ENCODE data around the gene ZNF433. TPM values are rescaled to one million over a fixed set of nuclear protein-coding genes. Genes with fewer than 3 reads are reported as not detected.

ZNF433 gene
- total and polyA plus RNA-seq, 2 experiments from 2014 or later: 2.0 to 3.4 TPM

GRCh38 chr19:11964858-11965645 lies 70.4 kb downstream of the ZNF433 start, which contains the start of gene ZNF763:
Gene ZNF763 (plus strand): TSS chr19:11965040. CDS start chr19:11965209, 169 bp downstream.
- Histone ChIP-seq H4K20me1 (replicated peaks; ENCODE audit: insufficient read depth) (no peaks in the 10 kb centered on the region; the same call in 1 of the 2 replicates), H3F3A (replicated peaks; ENCODE audit: low read depth) (0 out of 2 replicates have a peak, but pooled peaks cover 4% of the 10 kb centered on the region), H3K4me3 (peak within 1 kb of the TSS; percentile 72), H3K36me3 (ENCODE audit: insufficient read depth) (no peaks in the 10 kb centered on the region), H3K27ac (ENCODE audit: low read depth) (peak within 1 kb of the TSS; percentile 90), H3K4me1 (ENCODE audit: insufficient read depth) (peaks cover 13% of the 10 kb centered on the region), H3K4me2 (peak within 1 kb of the TSS; percentile 78), H2AFZ (peak within 1 kb of the TSS; percentile 94), H3K9me2 (ENCODE audit: insufficient read depth) (no peaks in the 10 kb centered on the region), H3K27me3 (ENCODE audit: insufficient read depth) (peaks cover 17% of the 10 kb centered on the region), H3K79me2 (replicated peaks; ENCODE audit: insufficient read depth) (no peaks in the 10 kb centered on the region)
- ATAC-seq (peak; percentile 71), DNase-seq (ENCODE audit: low spot score) (peak; percentile 99)
- Mint-ChIP-seq H3K4me3 (no peak within 1 kb of the TSS), H3K9me3 (peaks cover 98% of the 10 kb centered on the region), H3K27ac (no peak within 1 kb of the TSS), H3K4me1 (no peaks in the 10 kb centered on the region), H3K27me3 (ENCODE audit: insufficient read depth, low read depth, poor library complexity) (peaks cover 7% of the 10 kb centered on the region), H3K36me3 (ENCODE audit: low read depth) (peaks cover 41% of the 10 kb centered on the region)
- no peak for TF ChIP-seq STAT1 (IDR thresholded peaks at IDR 0.05; ENCODE audit: unreplicated experiment)
- TF ChIP-seq POLR2AphosphoS5 (IDR thresholded peaks at IDR 0.05; ENCODE audit: low read depth): peak; percentile 91
- 0 out of 2 replicates have a peak, but pooled peaks have one; percentile 35 for TF ChIP-seq ETS1 (IDR thresholded peaks at IDR 0.05)

Small RNA genes within 50 kb of the gene (small RNA-seq; reads per million reads assigned to genes)
- gene RNA5SP464 (ENCODE audit: low replicate concordance) (not detected), gene RNA5SP465 (ENCODE audit: low replicate concordance) (not detected), gene RNA5SP466 (ENCODE audit: low replicate concordance) (not detected)

Other genes starting within 250 kb of the ZNF433 start
- gene ZNF491, start 237.2 kb downstream of the ZNF433 start, total RNA-seq (2014; rRNA removed; shearing (Covaris generic)): 1.1 and 1.3 TPM in 2 replicates
- gene ZNF491, start 237.2 kb downstream of the ZNF433 start, polyA plus RNA-seq (2016; fragmentation: Nextera tagmentation; extraction: Ambion mirVana): 0.32 and 0.61 TPM in 2 replicates
- gene ZNF440, start 221.4 kb downstream of the ZNF433 start, total RNA-seq (2014; rRNA removed; shearing (Covaris generic)): 6.1 and 9.3 TPM in 2 replicates
- gene ZNF440, start 221.4 kb downstream of the ZNF433 start, polyA plus RNA-seq (2016; fragmentation: Nextera tagmentation; extraction: Ambion mirVana): 2.3 and 2.5 TPM in 2 replicates
- gene ZNF439, start 187.0 kb downstream of the ZNF433 start, total RNA-seq (2014; rRNA removed; shearing (Covaris generic)): 6.6 and 11.7 TPM in 2 replicates
- gene ZNF439, start 187.0 kb downstream of the ZNF433 start, polyA plus RNA-seq (2016; fragmentation: Nextera tagmentation; extraction: Ambion mirVana): 3.5 and 4.5 TPM in 2 replicates
- 42.3 and 60.4 TPM in 2 replicates for gene ZNF69, start 147.9 kb downstream of the ZNF433 start, total RNA-seq (2014; rRNA removed; shearing (Covaris generic))
- gene ZNF69, start 147.9 kb downstream of the ZNF433 start, polyA plus RNA-seq (2016; fragmentation: Nextera tagmentation; extraction: Ambion mirVana): 13.5 and 15.8 TPM in 2 replicates
- 9.3 and 13.6 TPM in 2 replicates for gene ZNF700, start 110.6 kb downstream of the ZNF433 start, total RNA-seq (2014; rRNA removed; shearing (Covaris generic))
- 4.5 and 6.0 TPM in 2 replicates for gene ZNF700, start 110.6 kb downstream of the ZNF433 start, polyA plus RNA-seq (2016; fragmentation: Nextera tagmentation; extraction: Ambion mirVana)
- gene ZNF763, start 70.6 kb downstream of the ZNF433 start, total RNA-seq (2014; rRNA removed; shearing (Covaris generic)): 0.87 and 2.2 TPM in 2 replicates
- 0.61 and 1.7 TPM in 2 replicates for gene ZNF763, start 70.6 kb downstream of the ZNF433 start, polyA plus RNA-seq (2016; fragmentation: Nextera tagmentation; extraction: Ambion mirVana)
- 16.4 and 18.6 TPM in 2 replicates for gene ZNF878, start 17.3 kb upstream of the ZNF433 start, total RNA-seq (2014; rRNA removed; shearing (Covaris generic))
- gene ZNF878, start 17.3 kb upstream of the ZNF433 start, polyA plus RNA-seq (2016; fragmentation: Nextera tagmentation; extraction: Ambion mirVana): 7.5 and 8.7 TPM in 2 replicates
- 9.7 and 10.5 TPM in 2 replicates for gene ZNF844, start 29.1 kb upstream of the ZNF433 start, total RNA-seq (2014; rRNA removed; shearing (Covaris generic))
- 1.8 and 2.1 TPM in 2 replicates for gene ZNF844, start 29.1 kb upstream of the ZNF433 start, polyA plus RNA-seq (2016; fragmentation: Nextera tagmentation; extraction: Ambion mirVana)
- 7.5 and 15.7 TPM in 2 replicates for gene ZNF20, start 104.7 kb upstream of the ZNF433 start, total RNA-seq (2014; rRNA removed; shearing (Covaris generic))
- 3.6 and 4.1 TPM in 2 replicates for gene ZNF20, start 104.7 kb upstream of the ZNF433 start, polyA plus RNA-seq (2016; fragmentation: Nextera tagmentation; extraction: Ambion mirVana)
- gene ZNF625, start 121.1 kb upstream of the ZNF433 start, total RNA-seq (2014; rRNA removed; shearing (Covaris generic)): 18.6 and 28.2 TPM in 2 replicates
- gene ZNF625, start 121.1 kb upstream of the ZNF433 start, polyA plus RNA-seq (2016; fragmentation: Nextera tagmentation; extraction: Ambion mirVana): 7.4 and 12.9 TPM in 2 replicates
- gene ZNF136, start 127.4 kb upstream of the ZNF433 start, total RNA-seq (2014; rRNA removed; shearing (Covaris generic)): 6.7 and 7.1 TPM in 2 replicates
- gene ZNF136, start 127.4 kb upstream of the ZNF433 start, polyA plus RNA-seq (2016; fragmentation: Nextera tagmentation; extraction: Ambion mirVana): 3.9 and 5.6 TPM in 2 replicates

Measured in GM23338 (cell line).